ENCODE measurements around the gene GNG7. TPM values are rescaled to one million over a fixed set of nuclear protein-coding genes. Genes with fewer than 3 reads are reported as not detected.

Gene GNG7
- total and polyA plus RNA-seq, 10 of the 15 experiments (the other 5 are each of a cell fraction or from before 2014, with no cell fraction given): 1.9 to 13.6 (median 6.5) TPM

- no peaks in the 10 kb centered on the region; a peak in 1 of 4 replicates for H3K27me3 ChIP-seq (replicated peaks in 1 of 2; ENCODE audit: control insufficient read depth in 2 of 2, insufficient read depth in 2 of 2, low read length in 1 of 2)
- in situ Hi-C loops (cut with MboI) (no loop called here), intact Hi-C loops (cut with micrococcal nuclease; ENCODE audit: unreplicated experiment) (no loop called here)
- ChIA-PET RAD21 (ENCODE audit: unreplicated experiment) (interaction anchor here (1.0 kb wide), 1 partner anchor 23 kb away, joined by 3 read pairs; no protein-coding TSS in a partner anchor), POLR2A (interaction anchor here (0.6 kb wide), 2 partner anchors 44 to 53 kb away, joined by 3 to 5 read pairs; no protein-coding TSS in a partner anchor), CTCF (interaction anchor here (1.6 kb wide), 1 partner anchor 44 kb away, joined by 3 read pairs; no protein-coding TSS in a partner anchor), SMC1A (ENCODE audit: uncharacterized antibody, unreplicated experiment) (no interaction called here)
- H3K4me2 ChIP-seq (ENCODE audit: control insufficient read depth, insufficient read depth): no peak overlapping the region
- no peak for DNase-seq (ENCODE audit: low read depth, low spot score)
- no peaks in the 10 kb centered on the region for H3K79me2 ChIP-seq (ENCODE audit: control insufficient read depth, insufficient read depth, low read length)
- 68% methylated on average over 9 of the region's 13 CpGs for WGBS (ENCODE audit: insufficient coverage, insufficient replicate concordance, low lambda C conversion rate, missing lambda C conversion rate)
- peaks cover 7% of the 10 kb centered on the region for H3K4me1 ChIP-seq (ENCODE audit: control insufficient read depth, insufficient read depth, low read length)
- no peak overlapping the region for H3K27ac ChIP-seq (ENCODE audit: control insufficient read depth, insufficient read depth)
- no peak for FAIRE-seq
- H3K9me3 ChIP-seq (replicated peaks; ENCODE audit: control insufficient read depth, insufficient read depth, low read length): no peaks in the 10 kb centered on the region
- BruUV-seq (replicated peaks): no TSS peak
- no peak overlapping the region for H2AFZ ChIP-seq (ENCODE audit: control insufficient read depth, low read depth, low read length)
- H3K4me3 ChIP-seq: no peak overlapping the region
- no peak for ATAC-seq
- TF ChIP-seq RBBP5 (conservative IDR thresholded peaks at IDR 0.05) (no peak), EZH2 (IDR thresholded peaks at IDR 0.05; ENCODE audit: borderline replicate concordance, control insufficient read depth, low read depth, low read length) (no peak), YY1 (IDR thresholded peaks at IDR 0.05; ENCODE audit: low read depth, low read length) (no peak), SUZ12 (IDR thresholded peaks at IDR 0.05; ENCODE audit: unreplicated experiment) (no peak), MXI1 (IDR thresholded peaks at IDR 0.05; ENCODE audit: low read depth, low read length) (no peak), CREM (IDR thresholded peaks at IDR 0.05; ENCODE audit: low read depth) (no peak), TCF7 (IDR thresholded peaks at IDR 0.05; ENCODE audit: borderline replicate concordance) (no peak), POLR2AphosphoS5 (IDR thresholded peaks at IDR 0.05; ENCODE audit: low read length) (no peak), PAX5 (IDR thresholded peaks at IDR 0.05; ENCODE audit: borderline replicate concordance, low read depth, low read length) (no peak), CBFB (IDR thresholded peaks at IDR 0.05; ENCODE audit: low read depth) (no peak), PAX8 (IDR thresholded peaks at IDR 0.05) (no peak), RAD21 (IDR thresholded peaks at IDR 0.05; ENCODE audit: insufficient read depth, low read depth, low read length) (no peak), NR2C1 (IDR thresholded peaks at IDR 0.05) (no peak), E2F8 (IDR thresholded peaks at IDR 0.05; ENCODE audit: low read depth, partially characterized antibody) (no peak), YBX1 (IDR thresholded peaks at IDR 0.05) (no peak), NFXL1 (IDR thresholded peaks at IDR 0.05; ENCODE audit: borderline replicate concordance) (no peak), ZBTB11 (CRISPR knock-in tag; IDR thresholded peaks at IDR 0.05) (no peak), WRNIP1 (IDR thresholded peaks at IDR 0.05; ENCODE audit: borderline replicate concordance, low read depth, low read length) (no peak)
- no peaks in the 10 kb centered on the region for H3K36me3 ChIP-seq (ENCODE audit: control insufficient read depth in 2 of 2, insufficient read depth in 2 of 2, low read length in 1 of 2)
- H4K20me1 ChIP-seq (ENCODE audit: control insufficient read depth, insufficient read depth): no peaks in the 10 kb centered on the region
- no peak overlapping the region for H3K9ac ChIP-seq (ENCODE audit: control insufficient read depth, insufficient read depth, low read length)
Observed at GRCh38 chr19:2500156-2500555, 202.3 kb downstream of the GNG7 start.

All from GM12878 (cell line).